ENCODE measurements around the gene PRKCB.

DNA sequence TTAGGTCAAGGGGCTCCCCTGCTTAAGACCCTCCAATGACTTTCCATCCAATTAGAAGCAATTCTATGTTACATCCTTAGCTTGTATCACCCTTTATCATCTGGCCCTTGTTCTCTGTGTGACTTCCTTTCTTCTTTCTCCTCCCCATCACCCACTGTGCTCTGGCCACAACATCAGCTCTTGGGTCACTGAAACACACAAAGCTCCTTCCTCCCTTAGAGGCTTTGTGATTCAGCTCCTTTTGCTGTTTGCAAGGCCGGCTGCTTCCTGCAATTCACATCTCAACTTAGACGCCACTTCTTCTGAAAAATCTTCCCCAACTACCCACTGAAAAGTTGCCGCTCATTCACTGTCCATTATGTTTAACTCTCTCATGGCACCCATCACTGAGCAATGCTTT, 289.4 kb downstream of the PRKCB start:
- TF ChIP-seq, protein P1, sequence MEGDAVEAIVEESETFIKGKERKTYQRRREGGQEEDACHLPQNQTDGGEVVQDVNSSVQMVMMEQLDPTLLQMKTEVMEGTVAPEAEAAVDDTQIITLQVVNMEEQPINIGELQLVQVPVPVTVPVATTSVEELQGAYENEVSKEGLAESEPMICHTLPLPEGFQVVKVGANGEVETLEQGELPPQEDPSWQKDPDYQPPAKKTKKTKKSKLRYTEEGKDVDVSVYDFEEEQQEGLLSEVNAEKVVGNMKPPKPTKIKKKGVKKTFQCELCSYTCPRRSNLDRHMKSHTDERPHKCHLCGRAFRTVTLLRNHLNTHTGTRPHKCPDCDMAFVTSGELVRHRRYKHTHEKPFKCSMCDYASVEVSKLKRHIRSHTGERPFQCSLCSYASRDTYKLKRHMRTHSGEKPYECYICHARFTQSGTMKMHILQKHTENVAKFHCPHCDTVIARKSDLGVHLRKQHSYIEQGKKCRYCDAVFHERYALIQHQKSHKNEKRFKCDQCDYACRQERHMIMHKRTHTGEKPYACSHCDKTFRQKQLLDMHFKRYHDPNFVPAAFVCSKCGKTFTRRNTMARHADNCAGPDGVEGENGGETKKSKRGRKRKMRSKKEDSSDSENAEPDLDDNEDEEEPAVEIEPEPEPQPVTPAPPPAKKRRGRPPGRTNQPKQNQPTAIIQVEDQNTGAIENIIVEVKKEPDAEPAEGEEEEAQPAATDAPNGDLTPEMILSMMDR (IDR thresholded peaks at IDR 0.05) = no peak
- TF ChIP-seq EP300 (IDR thresholded peaks at IDR 0.05) (no peak), POLR2A (IDR thresholded peaks at IDR 0.05) (no peak)

All from gastroesophageal sphincter (tissue), 3 donors.